Activated CD4-positive, alpha-beta memory T cell treated with anti-CD3 and anti-CD28 coated beads for 36 hours (primary cell): ENCODE data around the gene DHRS7. TPM values are rescaled to one million over a fixed set of nuclear protein-coding genes. Genes with fewer than 3 reads are reported as not detected.
A peak's percentile ranks its signal among the peaks of the same experiment; 100 is the strongest.

Experiments used
- CTCF ChIA-PET: fragments of 350-600 bp; sonication (Branson Sonifier 250); formaldehyde crosslinking; loops from one replicate; lab custom pipeline; 2021; ENCODE audit warnings: antibody characterized with exemption, inconsistent platforms; lab: Charles Lee
- POLR2A ChIA-PET: fragments of 350-600 bp; sonication (Branson Sonifier 250); formaldehyde crosslinking; loops from one replicate; lab custom pipeline; 2021; ENCODE audit warnings: antibody characterized with exemption; lab: Charles Lee
- DNase-seq: peaks from one replicate; pipeline ENCODE4 v3.0.0-alpha.2; 2020
- H3K27ac Mint-ChIP-seq: one replicate; pipeline ENCODE4 v1.8.0; 2021; ENCODE audit warnings: mixed read lengths
- H3K27me3 Mint-ChIP-seq: one replicate; pipeline ENCODE4 v1.8.0; 2021; ENCODE audit warnings: mixed read lengths
- H3K36me3 Mint-ChIP-seq: one replicate; pipeline ENCODE4 v1.8.0; 2021; ENCODE audit warnings: mixed read lengths
- H3K4me1 Mint-ChIP-seq: one replicate; pipeline ENCODE4 v1.8.0; 2021; ENCODE audit warnings: low read depth, mixed read lengths
- H3K4me3 Mint-ChIP-seq: one replicate; pipeline ENCODE4 v1.8.0; 2021; ENCODE audit warnings: mild to moderate bottlenecking, mixed read lengths
- H3K9me3 Mint-ChIP-seq: one replicate; pipeline ENCODE4 v1.8.0; 2021; ENCODE audit warnings: mixed read lengths
- intact Hi-C: fragments of 100-400 bp; cut with micrococcal nuclease; formaldehyde crosslinking; loops from one replicate; pipeline ENCODE4 v1.15.1; 2023
- total RNA-seq, 2 experiments: library from RNA; stranded (reverse); gene quantifications; one replicate each; pipeline ENCODE4 v1.2.3, GENCODE V29; 2021

DHRS7 gene
- total RNA-seq, 2 experiments from 2014 or later = 70.3 to 74.7 TPM

- DNase-seq = no peak
- Mint-ChIP-seq H3K4me3 (peak overlapping the region; percentile 58), H3K9me3 (peaks cover 10% of the 10 kb centered on the region), H3K27me3 (no peaks in the 10 kb centered on the region), H3K27ac (peak overlapping the region; percentile 85), H3K36me3 (peaks cover 1% of the 10 kb centered on the region), H3K4me1 (peaks cover 17% of the 10 kb centered on the region)
- CTCF ChIA-PET = interaction anchor here (0.6 to 10.7 kb wide), 31 partner anchors 13 to 734 kb away, joined by 3 to 265 read pairs (median 4); partner anchors contain the start of genes CCDC175, DHRS7 and PPM1A
- intact Hi-C loops = loop anchor here (1.0 to 10.0 kb wide), 9 partner anchors 19 to 1057 kb away; partner anchors contain the start of genes CCDC175, DHRS7 and PCNX4
- POLR2A ChIA-PET = interaction anchor here (1.0 to 1.4 kb wide), 3 partner anchors 64 to 220 kb away, joined by 3 read pairs; no protein-coding TSS in a partner anchor
These were observed 19.1 kb upstream of the DHRS7 start for GRCh38 chr14:60184146-60184904.

GRCh38 chr14:60183741-60184140 lies 18.5 kb upstream of the DHRS7 start:
- Mint-ChIP-seq H3K27me3 (no peaks in the 10 kb centered on the region), H3K4me1 (peaks cover 17% of the 10 kb centered on the region), H3K36me3 (peaks cover 1% of the 10 kb centered on the region), H3K4me3 (peak overlapping the region; percentile 58), H3K27ac (peak overlapping the region; percentile 85), H3K9me3 (peaks cover 11% of the 10 kb centered on the region)
- POLR2A ChIA-PET = interaction anchor here (1.0 to 1.4 kb wide), 4 partner anchors 17 to 219 kb away, joined by 3 read pairs; no protein-coding TSS in a partner anchor
- intact Hi-C loops = loop anchor here (1.0 to 10.0 kb wide), 9 partner anchors 18 to 1056 kb away; partner anchors contain the start of genes CCDC175, DHRS7 and PCNX4
- CTCF ChIA-PET = interaction anchor here (0.6 to 10.7 kb wide), 25 partner anchors 12 to 676 kb away, joined by 3 to 265 read pairs (median 5); partner anchors contain the start of genes CCDC175, DHRS7 and PPM1A
- no peak for DNase-seq

- no peaks in the 10 kb centered on the region for H3K27me3 Mint-ChIP-seq
- ChIA-PET CTCF (interaction anchor here (0.8 to 10.7 kb wide), 19 partner anchors 11 to 676 kb away, joined by 3 to 265 read pairs (median 7); partner anchors contain the start of genes CCDC175 and DHRS7), POLR2A (interaction anchor here (0.8 to 1.4 kb wide), 4 partner anchors 17 to 90 kb away, joined by 3 read pairs; partner anchors contain the start of gene DHRS7)
- no peak overlapping the region for H3K4me3 Mint-ChIP-seq
- peak overlapping the region; percentile 85 for H3K27ac Mint-ChIP-seq
- peaks cover 17% of the 10 kb centered on the region for H3K4me1 Mint-ChIP-seq
- peaks cover 12% of the 10 kb centered on the region for H3K9me3 Mint-ChIP-seq
- H3K36me3 Mint-ChIP-seq = peaks cover 1% of the 10 kb centered on the region
- DNase-seq = no peak
- intact Hi-C loops = loop anchor here (10.0 kb wide), 1 partner anchor 608 kb away; the partner anchor contains the start of gene CCDC175
These were observed 17.9 kb upstream of the DHRS7 start for GRCh38 chr14:60183138-60183537.

GRCh38 chr14:60179431-60179869 lies 14.3 kb upstream of the DHRS7 start:
- no peak overlapping the region for H3K4me3 Mint-ChIP-seq
- intact Hi-C loops = no loop called here
- H3K27ac Mint-ChIP-seq = no peak overlapping the region
- H3K9me3 Mint-ChIP-seq = peaks cover 14% of the 10 kb centered on the region
- H3K4me1 Mint-ChIP-seq = peaks cover 14% of the 10 kb centered on the region
- POLR2A ChIA-PET = no interaction called here
- no peak for DNase-seq
- peaks cover 1% of the 10 kb centered on the region for H3K36me3 Mint-ChIP-seq
- peaks cover 3% of the 10 kb centered on the region for H3K27me3 Mint-ChIP-seq
- CTCF ChIA-PET = interaction anchor here (10.7 kb wide), 1 partner anchor 214 kb away, joined by 265 read pairs; no protein-coding TSS in a partner anchor

GRCh38 chr14:60178820-60179219 lies 13.6 kb upstream of the DHRS7 start:
- CTCF ChIA-PET = no interaction called here
- peaks cover 1% of the 10 kb centered on the region for H3K36me3 Mint-ChIP-seq
- POLR2A ChIA-PET = no interaction called here
- H3K27me3 Mint-ChIP-seq = peaks cover 3% of the 10 kb centered on the region
- no peak overlapping the region for H3K4me3 Mint-ChIP-seq
- peaks cover 8% of the 10 kb centered on the region for H3K4me1 Mint-ChIP-seq
- H3K9me3 Mint-ChIP-seq = peaks cover 14% of the 10 kb centered on the region
- H3K27ac Mint-ChIP-seq = no peak overlapping the region
- intact Hi-C loops = no loop called here
- DNase-seq = no peak

- Mint-ChIP-seq H3K9me3 (peaks cover 14% of the 10 kb centered on the region), H3K4me1 (peaks cover 1% of the 10 kb centered on the region), H3K27ac (no peak overlapping the region), H3K27me3 (peaks cover 3% of the 10 kb centered on the region), H3K36me3 (peaks cover 1% of the 10 kb centered on the region), H3K4me3 (no peak overlapping the region)
- intact Hi-C loops = no loop called here
- DNase-seq = no peak
- POLR2A ChIA-PET = no interaction called here
- CTCF ChIA-PET = no interaction called here
These were observed 13.0 kb upstream of the DHRS7 start for GRCh38 chr14:60178164-60178563.

- Mint-ChIP-seq H3K9me3 (peaks cover 11% of the 10 kb centered on the region), H3K27ac (no peak overlapping the region), H3K27me3 (peaks cover 3% of the 10 kb centered on the region), H3K4me1 (no peaks in the 10 kb centered on the region), H3K36me3 (no peaks in the 10 kb centered on the region), H3K4me3 (no peak overlapping the region)
- no peak for DNase-seq
- POLR2A ChIA-PET = interaction anchor here (1.4 kb wide), 1 partner anchor 9 kb away, joined by 3 read pairs; no protein-coding TSS in a partner anchor
- CTCF ChIA-PET = no interaction called here
- intact Hi-C loops = no loop called here
These were observed 10.2 kb upstream of the DHRS7 start for GRCh38 chr14:60175255-60175902.

GRCh38 chr14:60174352-60175254 lies 9.4 kb upstream of the DHRS7 start:
- no peaks in the 10 kb centered on the region for H3K36me3 Mint-ChIP-seq
- no peaks in the 10 kb centered on the region for H3K4me1 Mint-ChIP-seq
- H3K27ac Mint-ChIP-seq = no peak overlapping the region
- H3K9me3 Mint-ChIP-seq = peaks cover 7% of the 10 kb centered on the region
- no peak for DNase-seq
- ChIA-PET POLR2A (interaction anchor here (1.4 kb wide), 1 partner anchor 9 kb away, joined by 3 read pairs; no protein-coding TSS in a partner anchor), CTCF (interaction anchor here (1.2 kb wide), 1 partner anchor 210 kb away, joined by 6 read pairs; no protein-coding TSS in a partner anchor)
- peaks cover 3% of the 10 kb centered on the region for H3K27me3 Mint-ChIP-seq
- H3K4me3 Mint-ChIP-seq = no peak overlapping the region
- intact Hi-C loops = no loop called here

GRCh38 chr14:60171690-60172089 lies 6.5 kb upstream of the DHRS7 start:
- ChIA-PET CTCF (interaction anchor here (1.4 to 1.6 kb wide), 2 partner anchors 12 to 207 kb away, joined by 4 to 7 read pairs; no protein-coding TSS in a partner anchor), POLR2A (interaction anchor here (0.5 kb wide), 1 partner anchor 1214 kb away, joined by 3 read pairs; no protein-coding TSS in a partner anchor)
- H3K4me3 Mint-ChIP-seq = no peak overlapping the region
- peaks cover 3% of the 10 kb centered on the region for H3K27me3 Mint-ChIP-seq
- H3K4me1 Mint-ChIP-seq = peaks cover under 1% of the 10 kb centered on the region
- no peaks in the 10 kb centered on the region for H3K9me3 Mint-ChIP-seq
- DNase-seq = no peak
- intact Hi-C loops = no loop called here
- no peaks in the 10 kb centered on the region for H3K36me3 Mint-ChIP-seq
- no peak overlapping the region for H3K27ac Mint-ChIP-seq

- ChIA-PET POLR2A (interaction anchor here (0.5 kb wide), 1 partner anchor 1215 kb away, joined by 3 read pairs; no protein-coding TSS in a partner anchor), CTCF (interaction anchor here (1.4 to 1.6 kb wide), 3 partner anchors 10 to 206 kb away, joined by 4 to 7 read pairs (median 4); no protein-coding TSS in a partner anchor)
- Mint-ChIP-seq H3K36me3 (no peaks in the 10 kb centered on the region), H3K4me1 (peaks cover 8% of the 10 kb centered on the region), H3K4me3 (no peak overlapping the region), H3K27me3 (peaks cover 3% of the 10 kb centered on the region), H3K9me3 (no peaks in the 10 kb centered on the region), H3K27ac (no peak overlapping the region)
- intact Hi-C loops = no loop called here
- DNase-seq = no peak
These were observed 5.8 kb upstream of the DHRS7 start for GRCh38 chr14:60170948-60171347.
